ENCODE measurements around the gene PDIA5. TPM values are rescaled to one million over a fixed set of nuclear protein-coding genes. Genes with fewer than 3 reads are reported as not detected.

The PDIA5 gene
- total RNA-seq, 3 donors from 2014 or later (not counting 1 experiment from before 2014, with no cell fraction given): 0.59 to 3.3 (median 0.63) TPM

- H3K4me3 ChIP-seq (ENCODE audit: low read length): no peak overlapping the region
- DNase-seq (no peak), ATAC-seq (no peak)
- WGBS (ENCODE audit: insufficient coverage): 97% methylated on average over 10 of the region's 10 CpGs
- no peaks in the 10 kb centered on the region for H3K9me3 ChIP-seq (ENCODE audit: control insufficient read depth, insufficient read depth, low read length)
- Mint-ChIP-seq H3K36me3 (no peaks in the 10 kb centered on the region), H3K27me3 (ENCODE audit: low read depth in 2 of 2) (peaks cover 0 to 2% of the 10 kb centered on the region in 2 donors), H3K9me3 (no peaks in the 10 kb centered on the region), H3K4me3 (no peak overlapping the region), H3K4me1 (peaks cover 0 to 9% of the 10 kb centered on the region in 2 donors), H3K27ac (no peak overlapping the region)
- no peaks in the 10 kb centered on the region for H3K4me1 ChIP-seq (ENCODE audit: control insufficient read depth, insufficient read depth, low read length)
- H3K27ac ChIP-seq (ENCODE audit: low read length): no peak overlapping the region
- intact Hi-C loops (cut with micrococcal nuclease): no loop called here
- no peaks in the 10 kb centered on the region for H3K36me3 ChIP-seq (ENCODE audit: control insufficient read depth, insufficient read depth, low read length)
- TF ChIP-seq, protein P1, sequence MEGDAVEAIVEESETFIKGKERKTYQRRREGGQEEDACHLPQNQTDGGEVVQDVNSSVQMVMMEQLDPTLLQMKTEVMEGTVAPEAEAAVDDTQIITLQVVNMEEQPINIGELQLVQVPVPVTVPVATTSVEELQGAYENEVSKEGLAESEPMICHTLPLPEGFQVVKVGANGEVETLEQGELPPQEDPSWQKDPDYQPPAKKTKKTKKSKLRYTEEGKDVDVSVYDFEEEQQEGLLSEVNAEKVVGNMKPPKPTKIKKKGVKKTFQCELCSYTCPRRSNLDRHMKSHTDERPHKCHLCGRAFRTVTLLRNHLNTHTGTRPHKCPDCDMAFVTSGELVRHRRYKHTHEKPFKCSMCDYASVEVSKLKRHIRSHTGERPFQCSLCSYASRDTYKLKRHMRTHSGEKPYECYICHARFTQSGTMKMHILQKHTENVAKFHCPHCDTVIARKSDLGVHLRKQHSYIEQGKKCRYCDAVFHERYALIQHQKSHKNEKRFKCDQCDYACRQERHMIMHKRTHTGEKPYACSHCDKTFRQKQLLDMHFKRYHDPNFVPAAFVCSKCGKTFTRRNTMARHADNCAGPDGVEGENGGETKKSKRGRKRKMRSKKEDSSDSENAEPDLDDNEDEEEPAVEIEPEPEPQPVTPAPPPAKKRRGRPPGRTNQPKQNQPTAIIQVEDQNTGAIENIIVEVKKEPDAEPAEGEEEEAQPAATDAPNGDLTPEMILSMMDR (IDR thresholded peaks at IDR 0.05): no peak
- no peaks in the 10 kb centered on the region for H3K27me3 ChIP-seq (ENCODE audit: control insufficient read depth, insufficient read depth, low read length)
Observed at GRCh38 chr3:123116116-123116515, 49.3 kb downstream of the PDIA5 start.

- Histone ChIP-seq H3K27ac (ENCODE audit: low read length) (no peak overlapping the region), H3K36me3 (ENCODE audit: control insufficient read depth, insufficient read depth, low read length) (no peaks in the 10 kb centered on the region), H3K27me3 (ENCODE audit: control insufficient read depth, insufficient read depth, low read length) (no peaks in the 10 kb centered on the region), H3K9me3 (ENCODE audit: control insufficient read depth, insufficient read depth, low read length) (no peaks in the 10 kb centered on the region), H3K4me3 (ENCODE audit: low read length) (no peak overlapping the region), H3K4me1 (ENCODE audit: control insufficient read depth, insufficient read depth, low read length) (no peaks in the 10 kb centered on the region)
- intact Hi-C loops (cut with micrococcal nuclease): no loop called here
- no peak overlapping the region for H3K27ac Mint-ChIP-seq
- peaks cover 0 to 3% of the 10 kb centered on the region in 2 donors for H3K4me1 Mint-ChIP-seq
- no peak for DNase-seq
- TF ChIP-seq, protein P1 (IDR thresholded peaks at IDR 0.05): no peak
- no peaks in the 10 kb centered on the region for H3K36me3 Mint-ChIP-seq
- no peaks in the 10 kb centered on the region for H3K9me3 Mint-ChIP-seq
- no peaks in the 10 kb centered on the region for H3K27me3 Mint-ChIP-seq (ENCODE audit: low read depth in 2 of 2)
- 97% methylated on average over 4 of the region's 4 CpGs for WGBS (ENCODE audit: insufficient coverage)
- no peak for ATAC-seq
- no peak overlapping the region for H3K4me3 Mint-ChIP-seq
Observed at GRCh38 chr3:123119388-123119787, 52.6 kb downstream of the PDIA5 start.

- intact Hi-C loops (cut with micrococcal nuclease): no loop called here
- DNase-seq (no peak), ATAC-seq (no peak)
- Histone ChIP-seq H3K4me1 (ENCODE audit: control insufficient read depth, insufficient read depth, low read length) (no peaks in the 10 kb centered on the region), H3K27ac (ENCODE audit: low read length) (no peak overlapping the region), H3K9me3 (ENCODE audit: control insufficient read depth, insufficient read depth, low read length) (no peaks in the 10 kb centered on the region), H3K36me3 (ENCODE audit: control insufficient read depth, insufficient read depth, low read length) (no peaks in the 10 kb centered on the region), H3K4me3 (ENCODE audit: low read length) (no peak overlapping the region), H3K27me3 (ENCODE audit: control insufficient read depth, insufficient read depth, low read length) (no peaks in the 10 kb centered on the region)
- Mint-ChIP-seq H3K4me1 (no peaks in the 10 kb centered on the region), H3K36me3 (no peaks in the 10 kb centered on the region), H3K9me3 (no peaks in the 10 kb centered on the region), H3K27ac (no peak overlapping the region), H3K4me3 (no peak overlapping the region), H3K27me3 (ENCODE audit: low read depth in 2 of 2) (no peaks in the 10 kb centered on the region)
- TF ChIP-seq, protein P1 (IDR thresholded peaks at IDR 0.05): no peak
- WGBS (ENCODE audit: insufficient coverage): 94% methylated on average over 5 of the region's 5 CpGs
Observed at GRCh38 chr3:123119802-123120201, 53.0 kb downstream of the PDIA5 start.

DNA sequence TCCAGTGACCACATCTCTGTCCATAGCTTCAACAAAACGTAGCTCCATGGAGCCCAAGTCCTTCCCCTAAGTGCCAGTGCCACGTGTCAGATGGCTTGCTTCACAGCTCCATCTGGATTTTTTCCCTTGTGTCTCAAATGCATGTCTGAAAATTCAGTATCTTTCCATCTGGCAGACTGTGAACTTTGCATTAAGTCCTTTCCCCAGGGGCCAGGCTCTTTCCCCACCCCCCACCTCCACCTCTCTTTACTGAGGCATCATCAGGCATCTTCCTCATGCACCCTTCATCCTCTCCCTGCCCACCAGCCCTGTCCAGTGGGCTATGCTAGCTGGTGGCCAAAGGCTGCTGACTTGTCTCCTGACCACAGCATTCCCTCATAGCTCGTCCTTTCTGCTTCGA is 53.7 kb downstream of the PDIA5 start:
- Histone ChIP-seq H3K36me3 (ENCODE audit: control insufficient read depth, insufficient read depth, low read length) (no peaks in the 10 kb centered on the region), H3K27me3 (ENCODE audit: control insufficient read depth, insufficient read depth, low read length) (no peaks in the 10 kb centered on the region), H3K4me1 (ENCODE audit: control insufficient read depth, insufficient read depth, low read length) (no peaks in the 10 kb centered on the region), H3K9me3 (ENCODE audit: control insufficient read depth, insufficient read depth, low read length) (no peaks in the 10 kb centered on the region), H3K27ac (ENCODE audit: low read length) (no peak overlapping the region), H3K4me3 (ENCODE audit: low read length) (no peak overlapping the region)
- Mint-ChIP-seq H3K27ac (no peak overlapping the region), H3K36me3 (no peaks in the 10 kb centered on the region), H3K4me3 (no peak overlapping the region), H3K4me1 (no peaks in the 10 kb centered on the region), H3K9me3 (no peaks in the 10 kb centered on the region), H3K27me3 (ENCODE audit: low read depth in 2 of 2) (no peaks in the 10 kb centered on the region)
- no peak for ATAC-seq
- 91% methylated on average over 4 of the region's 4 CpGs for WGBS (ENCODE audit: insufficient coverage)
- TF ChIP-seq, protein P1 (IDR thresholded peaks at IDR 0.05): no peak
- DNase-seq: no peak
- intact Hi-C loops (cut with micrococcal nuclease): no loop called here

Data from natural killer cell (primary cell).